PFSK-1 (cell line): ENCODE data around the gene UBE2Q1.

Source experiments
- POLR2AphosphoS5 ChIP-seq: IDR thresholded peaks from 2 replicates; pipeline ENCODE4 v1.6.1; 2012; ENCODE audit warnings: low read depth, mild to moderate bottlenecking, control low read depth, low read length, moderate library complexity
- TF ChIP-seq, protein P1 (sequence below), 2 experiments: IDR thresholded peaks; 2 replicates each; pipeline versions ENCODE4 v1.6.1 to v1.8.0; 2011 to 2012; ENCODE audit warnings: low read depth in 2 of 2, low read length in 2 of 2, control low read depth in 1 of 2, inconsistent platforms in 1 of 2, mild to moderate bottlenecking in 1 of 2, moderate library complexity in 1 of 2; ENCODE audit not compliant: insufficient read depth in 1 of 2

DNA sequence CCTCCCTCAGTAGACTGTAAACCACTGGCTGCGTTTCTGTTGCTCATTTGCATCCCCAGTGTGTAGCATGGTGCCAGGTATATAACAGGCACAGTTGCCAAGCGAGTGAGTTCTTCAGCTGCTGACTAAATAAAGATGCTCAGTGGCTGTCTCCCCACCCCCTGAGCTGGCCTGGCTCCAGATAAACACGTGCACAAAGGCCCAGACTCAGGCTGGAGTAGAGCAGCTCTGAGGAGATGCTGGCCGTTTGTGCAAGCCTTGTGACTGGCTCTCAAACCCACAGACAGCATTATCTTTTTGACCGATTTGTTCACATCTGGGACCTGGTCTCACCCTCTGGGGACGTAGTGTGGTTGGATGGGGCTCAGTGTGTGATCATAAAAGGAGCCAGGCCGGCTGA is 16.3 kb upstream of the UBE2Q1 start:
- TF ChIP-seq, protein P1, sequence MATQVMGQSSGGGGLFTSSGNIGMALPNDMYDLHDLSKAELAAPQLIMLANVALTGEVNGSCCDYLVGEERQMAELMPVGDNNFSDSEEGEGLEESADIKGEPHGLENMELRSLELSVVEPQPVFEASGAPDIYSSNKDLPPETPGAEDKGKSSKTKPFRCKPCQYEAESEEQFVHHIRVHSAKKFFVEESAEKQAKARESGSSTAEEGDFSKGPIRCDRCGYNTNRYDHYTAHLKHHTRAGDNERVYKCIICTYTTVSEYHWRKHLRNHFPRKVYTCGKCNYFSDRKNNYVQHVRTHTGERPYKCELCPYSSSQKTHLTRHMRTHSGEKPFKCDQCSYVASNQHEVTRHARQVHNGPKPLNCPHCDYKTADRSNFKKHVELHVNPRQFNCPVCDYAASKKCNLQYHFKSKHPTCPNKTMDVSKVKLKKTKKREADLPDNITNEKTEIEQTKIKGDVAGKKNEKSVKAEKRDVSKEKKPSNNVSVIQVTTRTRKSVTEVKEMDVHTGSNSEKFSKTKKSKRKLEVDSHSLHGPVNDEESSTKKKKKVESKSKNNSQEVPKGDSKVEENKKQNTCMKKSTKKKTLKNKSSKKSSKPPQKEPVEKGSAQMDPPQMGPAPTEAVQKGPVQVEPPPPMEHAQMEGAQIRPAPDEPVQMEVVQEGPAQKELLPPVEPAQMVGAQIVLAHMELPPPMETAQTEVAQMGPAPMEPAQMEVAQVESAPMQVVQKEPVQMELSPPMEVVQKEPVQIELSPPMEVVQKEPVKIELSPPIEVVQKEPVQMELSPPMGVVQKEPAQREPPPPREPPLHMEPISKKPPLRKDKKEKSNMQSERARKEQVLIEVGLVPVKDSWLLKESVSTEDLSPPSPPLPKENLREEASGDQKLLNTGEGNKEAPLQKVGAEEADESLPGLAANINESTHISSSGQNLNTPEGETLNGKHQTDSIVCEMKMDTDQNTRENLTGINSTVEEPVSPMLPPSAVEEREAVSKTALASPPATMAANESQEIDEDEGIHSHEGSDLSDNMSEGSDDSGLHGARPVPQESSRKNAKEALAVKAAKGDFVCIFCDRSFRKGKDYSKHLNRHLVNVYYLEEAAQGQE (IDR thresholded peaks at IDR 0.05; ENCODE audit: insufficient read depth in 1 of 2, low read depth in 2 of 2, low read length in 2 of 2) = no peak
- no peak for TF ChIP-seq POLR2AphosphoS5
